HG02588 (cell line): ENCODE measurements around the gene DYNLT2B.
A peak's percentile ranks its signal among the peaks of the same experiment; 100 is the strongest.
"Not testable (repeated sequence)": the region's sequence is repeated elsewhere in the genome, so short reads cannot be mapped to it uniquely, and the experiment has no call there.

Source experiments
- ATAC-seq: cut with Tn5 transposase; IDR thresholded peaks from one replicate; pipeline ENCODE4 v1.9.1; 2021; ENCODE audit warnings: mild to moderate bottlenecking, moderate library complexity; ENCODE audit not compliant: unreplicated experiment

DYNLT2B gene

GRCh38 chr3:196317687-196318467 is at the start of gene DYNLT2B:
TSS of gene DYNLT2B (minus strand) at chr3:196318240. CDS start at chr3:196318152, 88 bp downstream.
- ATAC-seq = peak; percentile 88

- no peak for ATAC-seq
These were observed 47.7 kb upstream of the DYNLT2B start for GRCh38 chr3:196365736-196366135.

GRCh38 chr3:196360586-196360985 is 42.5 kb upstream of the DYNLT2B start:
- no peak for ATAC-seq

- ATAC-seq = not testable (repeated sequence)
These were observed 40.5 kb upstream of the DYNLT2B start for GRCh38 chr3:196358540-196358939.

GRCh38 chr3:196357905-196358304 is 39.9 kb upstream of the DYNLT2B start:
- ATAC-seq = no peak

GRCh38 chr3:196356556-196356955 is 38.5 kb upstream of the DYNLT2B start:
- no peak for ATAC-seq

- ATAC-seq = no peak
These were observed 37.6 kb upstream of the DYNLT2B start for GRCh38 chr3:196355668-196356067.

- no peak for ATAC-seq
These were observed 36.1 kb upstream of the DYNLT2B start for GRCh38 chr3:196354132-196354531.

- ATAC-seq = no peak
These were observed 33.5 kb upstream of the DYNLT2B start for GRCh38 chr3:196351541-196351940.

GRCh38 chr3:196350067-196350466 is 32.0 kb upstream of the DYNLT2B start:
- ATAC-seq = no peak

- no peak for ATAC-seq
These were observed 30.7 kb upstream of the DYNLT2B start for GRCh38 chr3:196348698-196349097.

- no peak for ATAC-seq
These were observed 26.6 kb upstream of the DYNLT2B start for GRCh38 chr3:196344663-196345062.

GRCh38 chr3:196343917-196344316 is 25.9 kb upstream of the DYNLT2B start:
- ATAC-seq = not testable (repeated sequence)

- no peak for ATAC-seq
These were observed 23.1 kb upstream of the DYNLT2B start for GRCh38 chr3:196341137-196341536.

- no peak for ATAC-seq
These were observed 22.4 kb upstream of the DYNLT2B start for GRCh38 chr3:196340466-196340865.

GRCh38 chr3:196339493-196340254 is 21.6 kb upstream of the DYNLT2B start:
- ATAC-seq = no peak

- ATAC-seq = no peak
These were observed 21.0 kb upstream of the DYNLT2B start for GRCh38 chr3:196339044-196339443.

- ATAC-seq = no peak
These were observed 18.5 kb upstream of the DYNLT2B start for GRCh38 chr3:196336319-196337145.

GRCh38 chr3:196335503-196335948 is 17.5 kb upstream of the DYNLT2B start:
- ATAC-seq = no peak

- no peak for ATAC-seq
These were observed 16.9 kb upstream of the DYNLT2B start for GRCh38 chr3:196334982-196335381.

- ATAC-seq = no peak
These were observed 14.1 kb upstream of the DYNLT2B start for GRCh38 chr3:196332168-196332567.
